HCT116 (cell line): ENCODE measurements around the gene MED27. TPM values are rescaled to one million over a fixed set of nuclear protein-coding genes. Genes with fewer than 3 reads are reported as not detected.

ENCODE experiments used
- ATAC-seq: fragments of 200-7000 bp; cut with Tn5 transposase; 2 replicates; pipeline ENCODE4 v1.9.1; 2020; ENCODE audit warnings: mild to moderate bottlenecking, moderate library complexity
- BruUV-seq: library from RNA; stranded (reverse); fragments of 400-500 nt; replicated peaks from 2 replicates; lab custom pipeline; 2021; lab: Mats Ljungman, UMichigan
- CTCF ChIA-PET: fragments of 300-600 bp; sonication (Branson Sonifier 250); formaldehyde crosslinking; loops from one replicate; lab custom pipeline; 2021; ENCODE audit warnings: antibody characterized with exemption; lab: Charles Lee
- POLR2A ChIA-PET: fragments of 300-600, 350-600 bp; sonication (Branson Sonifier 250); formaldehyde crosslinking; loops from one replicate; lab custom pipeline; 2021; ENCODE audit warnings: antibody characterized with exemption; lab: Charles Lee
- RAD21 ChIA-PET, 2 experiments: fragments of 300-600 bp; sonication (Branson Sonifier 250); formaldehyde crosslinking; loops; one replicate each; lab custom pipeline; 2023; ENCODE audit warnings: low total read pairs in 2 of 2; ENCODE audit not compliant: uncharacterized antibody in 2 of 2, unreplicated experiment in 2 of 2, low non-redundant PET in 1 of 2; lab: Charles Lee
- DNase-seq: peaks from one replicate; pipeline ENCODE4 v3.0.0-alpha.2; 2010; ENCODE audit warnings: low read depth, low spot score
- H2AFZ ChIP-seq: fragments of 200-600 bp; shearing (Covaris generic), sonication (generic); 2 replicates; pipeline ENCODE4 v1.6.1; 2017; ENCODE audit warnings: low read depth, mixed run types, mixed read lengths, antibody characterized with exemption, low read length; ENCODE audit not compliant: poor library complexity, severe bottlenecking
- H3K27ac ChIP-seq: 2 replicates; pipeline ENCODE4 v1.5.1; 2012; ENCODE audit warnings: low read depth, low read length
- H3K27me3 ChIP-seq: fragments of 200-600 bp; sonication (generic); 2 replicates; pipeline ENCODE4 v1.6.1; 2016; ENCODE audit warnings: mixed run types, low read length, mixed read lengths; ENCODE audit not compliant: insufficient read depth
- H3K36me3 ChIP-seq, 2 experiments: fragments of 200-500 bp in 1 of 2; fragments of 200-600 bp in 1 of 2; sonication (Bioruptor generic) in 1 of 2; sonication (generic) in 1 of 2; 2 replicates each; pipeline versions ENCODE4 v1.5.1 to v1.6.1; 2014 to 2016; ENCODE audit warnings: low read length in 2 of 2, inconsistent platforms in 1 of 2, mixed read lengths in 1 of 2, mixed run types in 1 of 2; ENCODE audit not compliant: insufficient read depth in 2 of 2, control insufficient read depth in 1 of 2
- H3K4me1 ChIP-seq, 2 experiments: fragments of 200-600 bp in 1 of 2; sonication (generic) in 1 of 2; 2 replicates each; pipeline versions ENCODE4 v1.5.1 to v1.6.1; 2012 to 2017; ENCODE audit warnings: low read length in 2 of 2, inconsistent platforms in 1 of 2, mild to moderate bottlenecking in 1 of 2, mixed read lengths in 1 of 2, mixed run types in 1 of 2, moderate library complexity in 1 of 2; ENCODE audit not compliant: insufficient read depth in 2 of 2, control insufficient read depth in 1 of 2
- H3K4me2 ChIP-seq: fragments of 200-600 bp; sonication (generic); 2 replicates; pipeline ENCODE4 v1.6.1; 2017; ENCODE audit warnings: mixed run types, low read length, mixed read lengths
- H3K4me3 ChIP-seq, 2 experiments: fragments of 200-600 bp in 1 of 2; sonication (generic) in 1 of 2; replicated peaks in 1 of 2; 2 replicates each; pipeline ENCODE4 v1.5.1; 2011 to 2016; ENCODE audit warnings: low read length in 2 of 2, control low read depth in 1 of 2, low read depth in 1 of 2, mild to moderate bottlenecking in 1 of 2, mixed read lengths in 1 of 2, mixed run types in 1 of 2
- H3K79me2 ChIP-seq: fragments of 200-600 bp; sonication (generic); 2 replicates; pipeline ENCODE4 v1.6.1; 2017; ENCODE audit warnings: mild to moderate bottlenecking, mixed run types, low read length, moderate library complexity, mixed read lengths; ENCODE audit not compliant: insufficient read depth
- H3K9ac ChIP-seq: fragments of 200-600 bp; sonication (generic); 2 replicates; pipeline ENCODE4 v1.6.1; 2016; ENCODE audit warnings: low read length, mixed read lengths
- H3K9me2 ChIP-seq: fragments of 200-600 bp; sonication (generic), shearing (Covaris generic); 2 replicates; pipeline ENCODE4 v1.6.1; 2017; ENCODE audit warnings: mixed run types, mild to moderate bottlenecking, moderate library complexity; ENCODE audit not compliant: insufficient read depth
- H3K9me3 ChIP-seq, 2 experiments: fragments of 200-500 bp in 1 of 2; fragments of 200-600 bp in 1 of 2; sonication (Bioruptor generic) in 1 of 2; sonication (generic) in 1 of 2; 2 replicates each; pipeline ENCODE4 v1.6.1; 2014 to 2017; ENCODE audit warnings: low read length in 2 of 2, mixed read lengths in 2 of 2, inconsistent platforms in 1 of 2, low read depth in 1 of 2, mild to moderate bottlenecking in 1 of 2, mixed run types in 1 of 2, moderate library complexity in 1 of 2; ENCODE audit not compliant: control insufficient read depth in 1 of 2, insufficient read depth in 1 of 2
- H4K20me1 ChIP-seq: fragments of 200-600 bp; sonication (generic), shearing (Covaris generic); 2 replicates; pipeline ENCODE4 v1.6.1; 2017; ENCODE audit warnings: mixed run types, mild to moderate bottlenecking, moderate library complexity; ENCODE audit not compliant: insufficient read depth
- ATF3 ChIP-seq: IDR thresholded peaks from 2 replicates; pipeline ENCODE4 v1.6.1; 2012
- CBX3 ChIP-seq: IDR thresholded peaks from 2 replicates; pipeline ENCODE4 v1.6.1; 2012; ENCODE audit warnings: low read depth
- CEBPB ChIP-seq: IDR thresholded peaks from 2 replicates; pipeline ENCODE4 v1.6.1; 2012; ENCODE audit warnings: low read depth
- EGR1 ChIP-seq: IDR thresholded peaks from 2 replicates; pipeline ENCODE4 v1.6.1; 2012; ENCODE audit warnings: low read depth
- EZH2 ChIP-seq: fragments of 200-600 bp; sonication (generic); IDR thresholded peaks from 2 replicates; pipeline ENCODE4 v1.6.1; 2017; ENCODE audit warnings: antibody characterized with exemption, mixed run types
- FOSL1 ChIP-seq: IDR thresholded peaks from 2 replicates; pipeline ENCODE4 v1.6.1; 2012; ENCODE audit warnings: low read depth
- JUND ChIP-seq: IDR thresholded peaks from 2 replicates; pipeline ENCODE4 v1.6.1; 2012
- POLR2A ChIP-seq: IDR thresholded peaks from 2 replicates; pipeline ENCODE4 v1.7.0; 2011; ENCODE audit warnings: borderline replicate concordance; ENCODE audit not compliant: insufficient read depth, insufficient read length; ENCODE audit errors: extremely low read depth
- RAD21 ChIP-seq: IDR thresholded peaks from 2 replicates; pipeline ENCODE4 v1.6.1; 2012; ENCODE audit warnings: low read depth, mild to moderate bottlenecking
- TCF7L2 ChIP-seq: IDR thresholded peaks from 2 replicates; pipeline ENCODE4 v1.7.0; 2011; ENCODE audit warnings: borderline replicate concordance, inconsistent platforms; ENCODE audit not compliant: insufficient read depth, insufficient read length; ENCODE audit errors: extremely low read depth
- YY1 ChIP-seq: IDR thresholded peaks from 2 replicates; pipeline ENCODE4 v1.6.1; 2011; ENCODE audit warnings: low read length, low read depth, moderate library complexity, mild to moderate bottlenecking; ENCODE audit not compliant: insufficient replicate concordance; ENCODE audit errors: extremely low read depth
- ZBTB33 ChIP-seq: IDR thresholded peaks from 2 replicates; pipeline ENCODE4 v1.6.1; 2011; ENCODE audit warnings: mild to moderate bottlenecking, low read length, moderate library complexity; ENCODE audit not compliant: insufficient replicate concordance; ENCODE audit errors: extremely low read depth
- ZFX ChIP-seq: fragments of 450-650 bp; IDR thresholded peaks from 2 replicates; pipeline ENCODE4 v1.6.1; 2017
- ZNF274 ChIP-seq: fragments of 200-500 bp; sonication (Bioruptor generic); IDR thresholded peaks from 2 replicates; pipeline ENCODE4 v1.6.1; 2014; ENCODE audit warnings: mild to moderate bottlenecking, low read depth, low read length, inconsistent platforms
- intact Hi-C: fragments of 100-400 bp; cut with micrococcal nuclease; formaldehyde crosslinking; loops from 2 replicates; pipeline ENCODE4 v1.10.0; 2022
- total RNA-seq: library from RNA; stranded (reverse); gene quantifications from one replicate; pipeline ENCODE4 v1.2.1, GENCODE V29; 2021; ENCODE audit not compliant: unreplicated experiment
- TF ChIP-seq, protein P1 (sequence below), 3 experiments: fragments of 200-600 bp in 1 of 3; sonication (generic) in 1 of 3; IDR thresholded peaks in 2 of 3; conservative IDR thresholded peaks in 1 of 3; 2 replicates each; pipeline ENCODE4 v1.5.1; 2012 to 2017; ENCODE audit warnings: low read depth in 2 of 3, low read length in 2 of 3, antibody characterized with exemption in 1 of 3, borderline replicate concordance in 1 of 3, control low read depth in 1 of 3, mild to moderate bottlenecking in 1 of 3, mixed read lengths in 1 of 3, mixed run types in 1 of 3, moderate library complexity in 1 of 3; ENCODE audit not compliant: insufficient read depth in 1 of 3
- TF ChIP-seq, protein P2 (sequence below): IDR thresholded peaks from 2 replicates; pipeline ENCODE4 v1.6.1; 2012

Gene MED27
- total RNA-seq, 1 experiment from 2014 or later = 26.9 TPM

GRCh38 chr9:132043708-132044107 lies 36.0 kb downstream of the MED27 start:
- no peak overlapping the region for H3K27ac ChIP-seq
- intact Hi-C loops = no loop called here
- no peak overlapping the region for H3K4me3 ChIP-seq
- ATAC-seq = no peak
- H3K9me3 ChIP-seq = no peaks in the 10 kb centered on the region
- peaks cover 6 to 13% of the 10 kb centered on the region in 2 experiments for H3K4me1 ChIP-seq
- no TSS peak for BruUV-seq
- no peaks in the 10 kb centered on the region for H3K27me3 ChIP-seq
- peaks cover 42% of the 10 kb centered on the region for H3K79me2 ChIP-seq
- ChIA-PET CTCF (no interaction called here), POLR2A (no interaction called here), RAD21 (interaction anchor here in 1 of 2 experiments (0.7 kb wide), 1 partner anchor 125 kb away, joined by 5 read pairs; no protein-coding TSS in a partner anchor)
- DNase-seq = no peak
- no peak overlapping the region for H3K9ac ChIP-seq
- H4K20me1 ChIP-seq = no peaks in the 10 kb centered on the region
- no peaks in the 10 kb centered on the region for H3K36me3 ChIP-seq
- TF ChIP-seq RAD21 (no peak), FOSL1 (no peak), ZNF274 (no peak), TCF7L2 (no peak), ATF3 (no peak)
- TF ChIP-seq, protein P1, sequence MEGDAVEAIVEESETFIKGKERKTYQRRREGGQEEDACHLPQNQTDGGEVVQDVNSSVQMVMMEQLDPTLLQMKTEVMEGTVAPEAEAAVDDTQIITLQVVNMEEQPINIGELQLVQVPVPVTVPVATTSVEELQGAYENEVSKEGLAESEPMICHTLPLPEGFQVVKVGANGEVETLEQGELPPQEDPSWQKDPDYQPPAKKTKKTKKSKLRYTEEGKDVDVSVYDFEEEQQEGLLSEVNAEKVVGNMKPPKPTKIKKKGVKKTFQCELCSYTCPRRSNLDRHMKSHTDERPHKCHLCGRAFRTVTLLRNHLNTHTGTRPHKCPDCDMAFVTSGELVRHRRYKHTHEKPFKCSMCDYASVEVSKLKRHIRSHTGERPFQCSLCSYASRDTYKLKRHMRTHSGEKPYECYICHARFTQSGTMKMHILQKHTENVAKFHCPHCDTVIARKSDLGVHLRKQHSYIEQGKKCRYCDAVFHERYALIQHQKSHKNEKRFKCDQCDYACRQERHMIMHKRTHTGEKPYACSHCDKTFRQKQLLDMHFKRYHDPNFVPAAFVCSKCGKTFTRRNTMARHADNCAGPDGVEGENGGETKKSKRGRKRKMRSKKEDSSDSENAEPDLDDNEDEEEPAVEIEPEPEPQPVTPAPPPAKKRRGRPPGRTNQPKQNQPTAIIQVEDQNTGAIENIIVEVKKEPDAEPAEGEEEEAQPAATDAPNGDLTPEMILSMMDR (IDR thresholded peaks at IDR 0.05 in 2 of 3, conservative IDR thresholded peaks at IDR 0.05 in 1 of 3; ENCODE audit: borderline replicate concordance in 1 of 3, insufficient read depth in 1 of 3, low read depth in 2 of 3, low read length in 2 of 3) = no peak
- H3K4me2 ChIP-seq = no peak overlapping the region
- no peak overlapping the region for H2AFZ ChIP-seq
- H3K9me2 ChIP-seq = no peaks in the 10 kb centered on the region

DNA sequence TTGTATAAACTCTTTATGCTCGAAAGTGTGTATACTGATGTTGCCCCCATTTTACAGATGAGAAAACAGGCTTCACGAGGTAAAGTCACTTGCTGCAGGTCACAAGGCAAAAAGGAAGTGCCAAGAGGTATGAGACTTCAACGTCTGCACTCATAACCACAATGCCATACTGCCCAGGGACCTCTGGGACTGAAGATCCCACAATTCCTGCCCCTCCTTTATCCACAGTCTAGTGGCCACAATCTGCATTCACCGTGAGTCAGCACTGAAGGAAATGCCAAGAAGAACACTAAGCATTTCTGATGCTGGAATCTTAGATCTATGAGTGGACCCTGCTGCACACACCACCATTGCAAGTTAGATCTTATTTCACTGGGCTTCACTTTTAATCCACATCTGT lies 37.3 kb downstream of the MED27 start:
- Histone ChIP-seq H3K79me2 (peaks cover 29% of the 10 kb centered on the region), H4K20me1 (no peaks in the 10 kb centered on the region), H3K9me3 (no peaks in the 10 kb centered on the region), H3K4me3 (no peak overlapping the region), H3K27ac (no peak overlapping the region; the same call in 1 of the 2 replicates), H2AFZ (no peak overlapping the region), H3K27me3 (no peaks in the 10 kb centered on the region), H3K9me2 (no peaks in the 10 kb centered on the region), H3K4me1 (peaks cover 6 to 13% of the 10 kb centered on the region in 2 experiments), H3K4me2 (peak overlapping the region; percentile 51), H3K36me3 (no peaks in the 10 kb centered on the region), H3K9ac (0 out of 2 replicates have a peak overlapping the region, but pooled peaks have one; percentile 2)
- CTCF ChIA-PET = no interaction called here
- no TSS peak for BruUV-seq
- RAD21 ChIA-PET = no interaction called here
- peak; percentile 96 for ATAC-seq
- POLR2A ChIA-PET = no interaction called here
- peak; percentile 35 for DNase-seq
- intact Hi-C loops = no loop called here
- no peak for TF ChIP-seq EGR1
- 0 out of 2 replicates have a peak, but pooled peaks have one; percentile 44 for TF ChIP-seq CBX3
- TF ChIP-seq FOSL1 = peak; percentile 43; the same call in 1 of the 2 replicates
- TF ChIP-seq, protein P2, sequence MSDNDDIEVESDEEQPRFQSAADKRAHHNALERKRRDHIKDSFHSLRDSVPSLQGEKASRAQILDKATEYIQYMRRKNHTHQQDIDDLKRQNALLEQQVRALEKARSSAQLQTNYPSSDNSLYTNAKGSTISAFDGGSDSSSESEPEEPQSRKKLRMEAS = no peak
- no peak for TF ChIP-seq EZH2
- no peak for TF ChIP-seq RAD21
- no peak for TF ChIP-seq JUND
- no peak for TF ChIP-seq CEBPB
- TF ChIP-seq YY1 = no peak
- TF ChIP-seq ZNF274 = no peak
- no peak for TF ChIP-seq ZFX
- TF ChIP-seq ZBTB33 = no peak
- no peak for TF ChIP-seq POLR2A
